ELR (cell line): ENCODE results near the gene PIK3C2G.
"Not testable (repeated sequence)": the region's sequence is repeated elsewhere in the genome, so short reads cannot be mapped to it uniquely, and the experiment has no call there.

Source experiments
- DNase-seq: peaks from one replicate; pipeline ENCODE4 v3.0.0-alpha.2; 2015; ENCODE audit warnings: low read depth

PIK3C2G gene

GRCh38 chr12:18632848-18633247 lies 371.5 kb downstream of the PIK3C2G start:
- no peak for DNase-seq

- DNase-seq = no peak
These were observed 373.1 kb downstream of the PIK3C2G start for GRCh38 chr12:18634382-18634781.

GRCh38 chr12:18640321-18640955 lies 379.1 kb downstream of the PIK3C2G start:
- DNase-seq = no peak

GRCh38 chr12:18643681-18644080 lies 382.4 kb downstream of the PIK3C2G start:
- peak; percentile 15 for DNase-seq

DNA sequence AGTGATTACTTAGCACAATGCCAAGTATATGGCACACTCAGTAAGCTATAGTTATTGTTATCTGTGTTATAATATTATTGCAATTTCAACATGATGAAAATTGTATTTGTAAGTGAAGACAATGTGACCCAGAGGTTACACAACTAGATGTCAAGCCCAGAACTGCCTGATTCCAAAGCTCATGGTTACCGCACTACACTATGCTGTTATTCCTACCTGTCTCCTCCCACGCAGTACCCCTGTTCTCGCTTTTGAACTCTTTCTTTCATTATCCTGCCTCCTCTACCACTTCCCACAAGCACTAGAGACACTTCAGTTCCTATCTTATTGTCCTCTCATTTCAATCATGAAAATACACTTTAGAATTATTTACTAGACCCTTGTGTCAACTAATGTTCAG lies 383.2 kb downstream of the PIK3C2G start:
- DNase-seq = no peak

DNA sequence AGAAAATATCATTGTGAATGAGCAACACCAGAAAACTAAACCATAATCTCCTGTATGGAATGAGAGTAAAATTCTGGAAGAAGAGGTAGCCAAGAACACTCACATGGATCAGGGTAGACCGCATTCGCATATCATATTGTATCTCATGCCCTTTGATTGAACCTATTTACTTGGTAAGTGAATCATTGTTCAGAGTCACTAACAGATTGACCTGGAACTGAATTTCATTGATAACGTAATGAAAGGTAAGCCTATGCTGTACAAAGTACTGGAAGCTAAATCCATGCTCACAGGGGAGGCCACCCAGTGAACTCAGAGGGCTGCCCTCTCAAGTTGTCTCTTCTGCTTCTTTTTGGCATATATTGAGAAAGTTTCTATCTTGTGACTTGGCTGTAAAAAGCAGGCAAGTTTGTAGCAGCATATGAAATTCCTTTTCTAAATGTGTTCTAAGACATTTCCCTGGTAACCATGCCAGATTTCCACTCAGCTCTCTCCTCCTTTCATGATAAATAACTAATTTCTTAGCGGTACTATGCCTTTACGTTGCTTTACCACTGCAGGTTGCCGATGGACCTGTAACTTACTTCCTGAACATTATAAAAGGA lies 385.1 kb downstream of the PIK3C2G start:
- no peak for DNase-seq

- DNase-seq = peak; percentile 41
These were observed 390.2 kb downstream of the PIK3C2G start for GRCh38 chr12:18651525-18651924.

GRCh38 chr12:18652596-18652995 lies 391.3 kb downstream of the PIK3C2G start:
- no peak for DNase-seq

DNA sequence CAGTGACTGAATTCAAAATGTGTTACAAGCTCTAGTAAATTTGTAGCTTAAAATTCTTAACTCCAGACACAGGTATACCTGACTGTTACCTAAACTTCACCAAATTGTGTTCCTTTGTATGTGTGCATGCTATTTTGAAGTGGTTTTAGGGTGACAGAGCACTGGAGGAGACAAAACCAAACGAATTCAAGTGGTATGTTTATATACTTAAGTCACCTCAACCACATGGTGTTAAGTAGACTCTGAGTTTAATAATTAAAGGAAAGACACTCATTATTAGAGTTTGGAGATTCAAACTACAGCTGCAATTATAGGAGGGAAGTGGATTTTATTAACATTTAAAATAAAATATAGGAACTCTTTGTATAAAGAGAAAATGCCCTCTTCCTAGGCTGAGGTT lies 392.1 kb downstream of the PIK3C2G start:
- DNase-seq = no peak

GRCh38 chr12:18655351-18655750 lies 394.0 kb downstream of the PIK3C2G start:
- DNase-seq = no peak

GRCh38 chr12:18658179-18658578 lies 396.9 kb downstream of the PIK3C2G start:
- no peak for DNase-seq

DNA sequence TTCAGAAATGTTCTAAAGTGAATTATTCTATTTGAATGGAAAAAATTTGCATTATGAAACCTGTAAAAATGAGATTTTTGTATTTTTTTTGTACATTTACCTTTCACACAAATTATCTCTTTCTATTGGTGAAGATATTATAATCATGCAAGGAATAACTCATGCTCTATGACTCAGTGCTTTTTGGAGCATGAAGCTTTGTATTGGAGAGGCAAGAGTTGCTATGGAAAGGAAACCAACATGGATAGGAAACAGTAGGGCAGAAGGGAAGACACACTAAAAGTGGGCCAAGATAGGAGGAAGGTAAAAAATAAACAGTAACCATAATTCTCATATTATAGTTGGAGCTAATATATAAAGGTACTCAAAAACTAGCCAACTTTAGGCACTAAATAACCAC lies 397.5 kb downstream of the PIK3C2G start:
- DNase-seq = peak; percentile 4

- DNase-seq = no peak
These were observed 414.8 kb downstream of the PIK3C2G start for GRCh38 chr12:18676141-18676540.

- DNase-seq = no peak
These were observed 415.8 kb downstream of the PIK3C2G start for GRCh38 chr12:18676996-18677588.

- no peak for DNase-seq
These were observed 420.5 kb downstream of the PIK3C2G start for GRCh38 chr12:18681818-18682217.

GRCh38 chr12:18683327-18684013 lies 422.2 kb downstream of the PIK3C2G start:
- DNase-seq = peak; percentile 69

DNA sequence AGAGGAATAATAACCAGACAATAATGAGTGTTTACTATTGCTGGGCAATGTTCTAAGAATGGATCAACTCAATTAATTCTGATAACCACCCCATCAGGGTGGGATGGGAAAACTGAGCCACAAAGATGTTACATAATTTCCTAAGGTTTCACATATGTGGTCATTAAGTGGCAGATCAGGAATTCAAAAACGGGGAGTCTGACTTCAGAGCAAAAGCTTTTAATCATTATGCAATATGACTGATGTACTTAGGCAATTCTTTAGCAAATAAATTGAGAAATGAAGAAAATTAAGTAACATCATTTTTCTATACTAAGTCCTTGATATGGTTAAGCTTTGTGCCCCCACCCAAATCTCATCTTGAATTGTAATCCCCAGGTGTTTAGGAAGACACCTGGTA lies 423.1 kb downstream of the PIK3C2G start:
- no peak for DNase-seq

DNA sequence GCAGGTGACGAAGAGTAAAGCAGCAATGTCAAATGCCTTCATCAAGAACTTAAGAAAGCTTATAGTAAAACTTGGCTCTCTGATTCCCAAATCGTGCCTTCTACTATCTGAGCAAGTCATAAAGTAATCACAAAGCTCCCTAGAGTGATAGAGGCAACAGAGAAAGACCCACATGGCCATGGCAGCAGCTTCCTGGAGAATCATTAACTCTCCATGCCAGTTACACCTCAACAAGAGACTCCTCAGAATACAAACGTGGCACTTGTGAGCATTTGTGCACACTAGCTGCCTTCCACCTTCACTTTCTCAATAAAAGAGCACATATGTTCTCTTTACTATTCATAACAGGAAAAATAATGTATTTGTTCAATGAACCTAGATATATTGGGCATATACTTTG lies 428.5 kb downstream of the PIK3C2G start:
- DNase-seq = no peak

DNA sequence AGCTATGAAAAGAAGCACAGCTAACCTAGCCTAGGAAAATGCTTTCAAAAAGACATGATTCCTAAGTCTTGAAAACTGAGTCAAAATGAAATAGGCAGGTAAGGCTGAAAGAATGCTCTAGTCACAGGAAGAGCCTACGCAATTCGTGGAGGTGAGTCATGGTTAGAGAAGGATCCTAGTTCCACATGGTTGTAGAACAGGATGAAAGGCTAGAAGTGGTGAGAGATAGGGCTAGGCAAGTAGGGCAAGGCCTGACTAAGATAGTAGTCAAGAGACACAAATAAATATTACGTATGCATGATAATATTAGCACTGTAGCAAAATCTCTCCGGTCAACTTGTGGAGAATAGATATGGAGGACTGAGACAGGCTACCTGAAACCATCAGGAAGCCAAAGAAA lies 429.3 kb downstream of the PIK3C2G start:
- DNase-seq = peak; percentile 100

- DNase-seq = not testable (repeated sequence)
These were observed 432.7 kb downstream of the PIK3C2G start for GRCh38 chr12:18693986-18694385.

GRCh38 chr12:18696971-18697602 lies 435.8 kb downstream of the PIK3C2G start:
- DNase-seq = peak; percentile 75
